T-helper 2 cell (primary cell): Measurements from ENCODE around the gene SCN8A.

Experiments used
- DNase-seq, 5 experiments: peaks; one replicate each; pipeline versions ENCODE4 v3.0.0 to v3.0.0-alpha.2; 2012 to 2022

The SCN8A gene

GRCh38 chr12:51672334-51672733 is 81.3 kb downstream of the SCN8A start:
- no peak for DNase-seq

DNA sequence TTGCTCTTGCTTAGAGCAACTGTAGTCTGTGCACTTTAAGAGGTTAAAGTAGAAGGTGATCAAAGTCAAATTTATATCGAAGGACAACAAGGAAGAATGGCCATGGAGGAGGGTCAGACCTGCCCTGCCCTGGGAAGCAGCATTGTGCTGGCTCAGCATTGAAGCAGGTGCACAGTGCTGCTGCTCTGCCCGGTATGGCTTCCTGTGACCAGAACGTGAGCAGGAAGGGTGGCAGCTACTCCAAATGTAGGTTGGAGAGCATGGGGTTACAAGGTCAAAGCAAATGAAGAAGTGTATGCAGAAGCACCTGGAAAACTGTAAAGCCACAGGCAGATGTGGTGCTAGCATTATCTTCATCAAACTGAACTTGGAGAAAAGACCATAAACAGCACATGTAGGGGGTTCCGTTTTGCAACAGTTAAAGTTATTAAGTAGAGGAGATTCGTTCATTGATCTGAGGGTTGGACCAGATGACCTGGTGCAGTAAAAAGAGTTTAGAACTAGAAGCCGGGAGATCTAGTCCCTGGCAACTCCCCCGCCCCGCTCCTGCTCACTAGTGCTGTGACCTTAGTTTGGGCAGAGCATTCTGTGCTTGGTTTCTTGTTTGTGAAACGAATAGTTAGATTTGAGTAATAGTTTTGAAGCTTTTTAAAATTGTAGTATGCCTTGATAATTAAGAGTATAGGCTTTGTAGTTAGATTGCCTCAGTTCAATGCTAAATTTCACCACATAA is 84.2 kb downstream of the SCN8A start:
- no peak for DNase-seq

DNA sequence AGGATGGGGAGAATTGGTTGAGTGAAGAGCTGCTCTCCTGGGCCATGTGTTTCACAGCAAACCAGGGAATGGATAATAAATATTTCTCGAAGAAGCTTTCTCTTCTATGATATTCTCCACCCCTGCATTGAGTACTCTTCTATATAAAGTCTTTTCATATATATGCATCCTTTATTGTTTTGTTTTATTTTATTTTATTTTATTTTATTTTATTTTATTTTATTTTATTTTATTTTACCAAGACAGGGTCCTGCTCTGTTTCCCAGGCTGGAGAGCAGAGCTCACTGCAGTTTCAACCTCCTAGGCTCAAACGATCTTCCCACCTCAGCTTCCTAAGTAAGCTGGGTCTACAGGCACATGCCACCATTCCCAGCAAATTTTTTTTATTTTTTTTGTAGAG is 85.8 kb downstream of the SCN8A start:
- no peak for DNase-seq

DNA sequence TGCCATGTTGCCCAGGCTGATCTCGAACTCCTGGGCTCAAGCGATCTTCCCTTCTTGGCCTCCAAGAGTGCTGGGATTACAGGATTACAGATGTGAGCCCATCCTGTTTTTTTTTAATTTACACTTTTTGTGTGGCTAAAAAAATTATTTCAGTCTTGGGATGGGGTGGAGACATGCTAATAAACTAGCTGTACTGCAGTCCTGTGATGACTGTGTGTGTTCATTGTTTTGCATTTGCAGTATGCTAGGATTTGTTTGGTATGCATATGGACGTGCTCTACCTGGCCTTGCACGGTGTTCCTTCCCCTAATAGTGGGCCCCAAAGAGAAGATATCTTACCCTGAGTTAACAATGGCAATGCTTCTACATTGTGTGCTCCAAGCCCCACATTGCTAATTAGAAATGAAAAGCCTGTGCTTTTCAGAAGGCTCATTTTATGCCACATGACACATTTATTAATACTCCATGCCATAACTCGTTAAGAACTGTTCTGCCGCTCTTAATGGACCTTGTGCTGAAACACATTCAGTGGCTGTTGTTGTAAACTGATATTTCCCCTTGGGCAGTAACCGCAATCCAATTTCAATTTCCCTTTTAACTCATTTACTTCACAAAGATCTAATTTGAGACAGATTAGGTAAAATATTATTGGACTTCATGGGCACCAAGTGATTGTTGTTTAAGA is 86.4 kb downstream of the SCN8A start:
- DNase-seq = no peak

DNA sequence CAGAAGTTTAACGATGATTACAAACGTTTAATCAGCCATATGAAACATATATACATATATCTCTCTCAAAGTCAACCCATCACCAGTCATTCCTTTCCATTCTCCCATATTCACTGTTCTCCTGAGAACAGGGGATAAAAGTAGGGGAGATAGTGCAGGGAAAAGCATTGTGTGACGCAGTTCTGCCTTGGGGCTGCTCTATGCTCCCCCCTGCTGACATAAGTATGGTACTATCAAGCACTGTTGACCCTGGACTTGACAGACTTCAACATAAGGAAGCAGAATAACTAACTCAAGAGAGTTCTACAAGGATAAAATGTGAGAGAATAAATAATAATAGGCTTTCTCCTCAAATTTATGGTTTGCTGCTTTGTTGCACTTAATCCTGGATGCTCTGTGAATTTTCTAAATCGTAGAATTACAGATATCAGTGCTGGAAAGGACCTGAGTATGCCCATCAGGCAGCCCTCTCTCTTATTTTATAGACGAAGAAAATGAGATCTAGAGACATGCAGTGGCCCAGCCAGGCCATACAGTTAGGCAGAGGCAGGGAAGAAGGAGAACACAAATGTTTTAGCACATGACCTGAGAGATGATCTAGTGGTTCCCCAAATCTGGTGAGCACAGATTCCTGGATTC is 87.2 kb downstream of the SCN8A start:
- DNase-seq = peak in 1 of 5 experiments; percentile 38

GRCh38 chr12:51682981-51683380 is 91.9 kb downstream of the SCN8A start:
- no peak for DNase-seq

GRCh38 chr12:51683763-51684357 is 92.8 kb downstream of the SCN8A start:
- DNase-seq = no peak

DNA sequence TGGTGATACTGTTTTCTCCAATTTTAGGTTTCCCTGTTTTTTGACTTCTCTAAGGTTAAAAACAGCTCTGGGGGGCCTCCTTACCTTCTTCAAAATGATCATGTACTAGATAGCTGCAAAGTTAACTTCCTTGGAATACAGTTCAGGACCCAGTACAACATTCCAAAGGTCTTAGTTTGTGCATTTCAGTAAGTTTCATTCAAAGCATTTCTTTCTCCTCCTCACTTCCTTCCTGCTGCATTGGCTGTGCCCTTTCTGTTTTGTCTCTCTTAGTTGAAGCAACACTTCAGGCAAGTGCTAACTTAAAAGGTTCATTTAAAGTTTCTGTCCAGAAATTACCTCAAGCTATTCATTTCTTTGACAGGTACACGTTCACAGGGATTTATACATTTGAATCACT is 95.7 kb downstream of the SCN8A start:
- peak in 1 of 5 experiments; percentile 9 for DNase-seq

DNA sequence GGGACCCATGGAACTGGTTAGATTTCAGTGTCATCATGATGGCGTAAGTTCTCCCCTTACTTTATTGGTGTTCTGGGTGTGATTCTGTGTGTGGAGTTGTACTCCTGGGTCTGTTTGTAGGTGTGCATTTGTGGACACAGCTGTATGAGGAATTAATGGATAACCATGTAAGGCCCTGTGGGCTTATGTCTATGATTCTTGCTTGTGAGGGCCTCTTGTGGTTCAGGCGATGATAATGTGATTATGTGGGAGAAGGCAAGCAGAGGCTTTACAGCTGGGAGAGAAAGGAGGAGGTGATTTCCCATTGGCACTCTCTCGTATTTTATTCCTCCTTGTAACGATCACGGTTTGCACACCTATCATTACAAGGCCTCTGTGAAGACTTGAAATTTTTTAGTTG is 96.1 kb downstream of the SCN8A start:
- peak in 1 of 5 experiments; percentile 12 for DNase-seq

DNA sequence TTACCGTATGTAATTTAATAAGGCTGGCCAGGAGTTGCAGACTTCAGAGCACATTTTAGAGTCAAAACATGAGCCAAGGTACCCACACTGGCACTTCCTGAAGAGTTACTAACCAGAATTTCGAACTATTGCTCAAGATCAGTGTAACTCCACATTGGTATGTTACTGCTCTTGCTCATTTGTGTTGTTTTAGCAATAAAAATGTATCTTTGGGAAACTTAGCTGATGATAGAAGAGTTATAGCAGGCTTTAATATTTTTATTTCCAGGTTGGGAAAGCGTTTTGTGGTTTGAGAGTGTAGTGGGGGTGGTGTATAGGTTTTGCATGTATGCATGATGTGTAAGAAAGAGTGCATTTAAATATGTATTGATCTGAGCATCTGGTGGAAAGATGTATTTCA is 96.6 kb downstream of the SCN8A start:
- peak in 1 of 5 experiments; percentile 59 for DNase-seq

GRCh38 chr12:51689983-51690382 is 99.0 kb downstream of the SCN8A start:
- no peak for DNase-seq

GRCh38 chr12:51692016-51692415 is 101.0 kb downstream of the SCN8A start:
- DNase-seq = no peak

- DNase-seq = no peak
Observed at GRCh38 chr12:51693569-51693968, 102.5 kb downstream of the SCN8A start.

GRCh38 chr12:51694146-51694545 is 103.1 kb downstream of the SCN8A start:
- DNase-seq = no peak

GRCh38 chr12:51695241-51696010 is 104.4 kb downstream of the SCN8A start:
- no peak for DNase-seq

GRCh38 chr12:51699219-51699618 is 108.2 kb downstream of the SCN8A start:
- DNase-seq = no peak

GRCh38 chr12:51700887-51701286 is 109.9 kb downstream of the SCN8A start:
- DNase-seq = no peak

DNA sequence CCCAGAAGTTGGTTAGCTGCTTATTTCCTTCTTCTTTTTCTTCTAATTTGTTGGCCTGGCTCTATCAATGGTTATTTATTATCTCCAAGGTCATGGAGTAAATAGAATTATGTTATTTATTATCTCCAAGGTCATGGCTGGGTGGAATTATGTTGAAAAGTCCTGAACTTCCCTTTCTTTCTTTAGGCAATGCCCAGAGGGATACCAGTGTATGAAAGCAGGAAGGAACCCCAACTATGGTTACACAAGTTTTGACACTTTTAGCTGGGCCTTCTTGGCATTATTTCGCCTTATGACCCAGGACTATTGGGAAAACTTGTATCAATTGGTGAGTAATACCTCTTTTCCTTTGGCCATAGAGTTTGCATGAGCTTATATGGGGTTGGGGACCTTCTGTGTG is 111.6 kb downstream of the SCN8A start:
- DNase-seq = no peak

DNA sequence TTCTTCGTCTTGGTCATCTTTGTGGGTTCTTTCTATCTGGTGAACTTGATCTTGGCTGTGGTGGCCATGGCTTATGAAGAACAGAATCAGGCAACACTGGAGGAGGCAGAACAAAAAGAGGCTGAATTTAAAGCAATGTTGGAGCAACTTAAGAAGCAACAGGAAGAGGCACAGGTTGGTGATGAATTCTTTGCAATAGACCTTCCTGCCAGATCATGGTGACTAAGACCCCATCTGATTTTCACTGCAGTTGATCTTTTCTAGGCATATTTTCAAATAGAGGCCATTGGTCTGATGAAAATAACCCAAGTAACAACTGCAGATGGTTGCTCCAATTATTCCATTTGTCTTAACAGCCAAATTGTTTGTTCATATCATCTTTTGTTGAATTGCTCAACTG is 114.4 kb downstream of the SCN8A start:
- no peak for DNase-seq

DNA sequence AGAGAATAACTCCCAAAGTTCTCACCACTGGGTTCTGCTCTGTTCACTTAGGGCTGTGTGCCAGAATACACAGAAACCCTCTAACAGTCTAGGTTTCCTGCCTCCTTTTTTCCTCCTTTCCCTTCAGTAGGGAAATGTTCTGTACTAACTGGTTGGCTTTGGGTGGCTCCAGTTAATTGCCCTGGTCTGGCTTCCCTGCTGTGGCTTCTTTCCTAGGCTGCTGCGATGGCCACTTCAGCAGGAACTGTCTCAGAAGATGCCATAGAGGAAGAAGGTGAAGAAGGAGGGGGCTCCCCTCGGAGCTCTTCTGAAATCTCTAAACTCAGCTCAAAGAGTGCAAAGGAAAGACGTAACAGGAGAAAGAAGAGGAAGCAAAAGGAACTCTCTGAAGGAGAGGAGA is 115.2 kb downstream of the SCN8A start:
- DNase-seq = no peak

- no peak for DNase-seq
Observed at GRCh38 chr12:51714666-51715065, 123.6 kb downstream of the SCN8A start.

DNA sequence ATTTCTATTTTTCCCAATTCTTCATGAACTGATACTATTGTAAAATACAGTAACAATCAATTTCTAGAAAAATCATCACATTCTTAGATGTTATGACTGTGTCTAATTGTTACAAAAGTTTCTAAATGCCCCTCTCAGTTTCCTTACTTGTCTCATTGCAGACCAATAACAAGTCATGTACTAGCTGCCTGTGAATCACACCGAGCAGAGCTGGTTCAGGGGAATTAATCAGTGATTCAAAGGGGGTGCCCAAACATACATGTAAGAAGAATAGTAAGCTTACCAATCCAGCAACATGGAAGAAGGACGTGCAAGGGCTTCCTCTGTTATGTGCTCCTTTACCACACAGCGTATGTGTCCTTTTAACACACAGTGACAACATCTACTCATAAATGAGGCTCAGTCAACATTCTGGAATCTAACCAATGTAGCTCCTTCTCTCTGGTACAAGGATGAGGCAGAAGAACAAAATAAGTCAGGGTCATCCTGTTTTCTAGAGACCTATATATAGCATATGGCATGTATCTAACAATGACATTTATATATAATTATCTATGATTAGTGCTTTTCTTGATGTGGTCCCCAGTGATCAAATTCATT is 126.4 kb downstream of the SCN8A start:
- DNase-seq = no peak
